ENCODE data around the gene KRTAP4-7.

Gene KRTAP4-7

DNA sequence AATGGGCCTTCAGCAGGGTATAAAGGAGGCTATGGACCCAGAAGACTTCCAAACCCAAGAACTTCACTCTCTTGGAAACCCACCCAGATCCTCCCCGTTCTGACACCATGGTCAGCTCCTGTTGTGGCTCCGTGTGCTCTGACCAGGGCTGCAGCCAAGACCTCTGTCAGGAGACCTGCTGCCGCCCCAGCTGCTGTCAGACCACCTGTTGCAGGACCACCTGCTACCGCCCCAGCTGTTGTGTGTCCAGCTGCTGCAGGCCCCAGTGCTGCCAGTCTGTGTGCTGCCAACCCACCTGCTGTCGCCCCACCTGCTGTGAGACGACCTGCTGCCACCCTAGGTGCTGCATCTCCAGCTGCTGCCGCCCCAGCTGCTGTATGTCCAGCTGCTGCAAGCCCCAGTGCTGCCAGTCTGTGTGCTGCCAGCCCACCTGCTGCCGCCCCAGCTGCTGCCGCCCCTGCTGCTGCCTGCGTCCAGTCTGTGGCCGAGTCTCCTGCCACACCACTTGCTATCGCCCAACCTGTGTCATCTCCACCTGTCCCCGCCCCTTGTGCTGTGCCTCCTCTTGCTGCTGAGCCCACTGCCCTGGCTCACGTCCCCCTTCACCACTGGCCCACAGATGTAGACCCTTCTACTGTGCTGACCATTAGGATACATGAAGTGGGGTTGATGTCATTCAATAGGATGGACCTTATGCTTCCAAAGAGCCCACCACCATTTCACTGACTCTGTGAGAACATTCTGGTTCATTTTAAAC lies at the start of gene KRTAP4-7:
KRTAP4-7 (plus strand) TSS at position 51 of the 757 bp plus-strand sequence; CDS start at position 108, 57 bp downstream.
- TF ChIP-seq, protein P1, sequence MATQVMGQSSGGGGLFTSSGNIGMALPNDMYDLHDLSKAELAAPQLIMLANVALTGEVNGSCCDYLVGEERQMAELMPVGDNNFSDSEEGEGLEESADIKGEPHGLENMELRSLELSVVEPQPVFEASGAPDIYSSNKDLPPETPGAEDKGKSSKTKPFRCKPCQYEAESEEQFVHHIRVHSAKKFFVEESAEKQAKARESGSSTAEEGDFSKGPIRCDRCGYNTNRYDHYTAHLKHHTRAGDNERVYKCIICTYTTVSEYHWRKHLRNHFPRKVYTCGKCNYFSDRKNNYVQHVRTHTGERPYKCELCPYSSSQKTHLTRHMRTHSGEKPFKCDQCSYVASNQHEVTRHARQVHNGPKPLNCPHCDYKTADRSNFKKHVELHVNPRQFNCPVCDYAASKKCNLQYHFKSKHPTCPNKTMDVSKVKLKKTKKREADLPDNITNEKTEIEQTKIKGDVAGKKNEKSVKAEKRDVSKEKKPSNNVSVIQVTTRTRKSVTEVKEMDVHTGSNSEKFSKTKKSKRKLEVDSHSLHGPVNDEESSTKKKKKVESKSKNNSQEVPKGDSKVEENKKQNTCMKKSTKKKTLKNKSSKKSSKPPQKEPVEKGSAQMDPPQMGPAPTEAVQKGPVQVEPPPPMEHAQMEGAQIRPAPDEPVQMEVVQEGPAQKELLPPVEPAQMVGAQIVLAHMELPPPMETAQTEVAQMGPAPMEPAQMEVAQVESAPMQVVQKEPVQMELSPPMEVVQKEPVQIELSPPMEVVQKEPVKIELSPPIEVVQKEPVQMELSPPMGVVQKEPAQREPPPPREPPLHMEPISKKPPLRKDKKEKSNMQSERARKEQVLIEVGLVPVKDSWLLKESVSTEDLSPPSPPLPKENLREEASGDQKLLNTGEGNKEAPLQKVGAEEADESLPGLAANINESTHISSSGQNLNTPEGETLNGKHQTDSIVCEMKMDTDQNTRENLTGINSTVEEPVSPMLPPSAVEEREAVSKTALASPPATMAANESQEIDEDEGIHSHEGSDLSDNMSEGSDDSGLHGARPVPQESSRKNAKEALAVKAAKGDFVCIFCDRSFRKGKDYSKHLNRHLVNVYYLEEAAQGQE (IDR thresholded peaks at IDR 0.05; ENCODE audit: low read depth): 0 out of 2 replicates have a peak, but pooled peaks have one; percentile 36

DNA sequence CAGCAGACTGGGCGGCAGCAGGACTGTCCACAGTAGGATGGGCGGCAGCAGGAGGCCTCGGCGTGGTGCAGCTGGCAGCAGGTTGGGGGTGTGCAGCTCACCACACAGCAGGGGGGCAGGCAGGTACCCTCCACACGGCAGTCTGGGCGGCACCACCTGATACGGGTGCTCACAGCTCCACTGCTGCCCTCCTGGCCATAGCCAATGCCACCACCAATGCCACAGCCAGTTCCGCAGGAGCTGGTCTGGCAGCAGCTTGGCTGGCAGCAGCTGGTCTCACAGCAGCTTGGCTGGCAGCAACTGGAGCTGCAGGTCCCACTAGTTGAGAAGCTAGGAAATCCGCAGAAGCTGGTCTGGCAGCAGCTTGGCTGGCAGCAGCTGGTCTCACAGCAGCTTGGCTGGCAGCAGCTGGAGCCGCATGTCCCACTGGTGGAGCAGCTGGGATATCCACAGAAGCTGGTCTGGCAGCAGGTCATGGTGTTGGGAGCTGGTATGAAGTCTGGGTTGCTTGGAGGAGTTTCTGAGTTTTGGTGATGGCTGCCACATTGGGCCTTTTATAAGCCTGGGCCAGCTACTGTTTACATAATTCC lies 49.5 kb upstream of the KRTAP4-7 start, which contains the start of gene KRTAP1-3:
KRTAP1-3 (minus strand) TSS at position 529 of the 590 bp plus-strand sequence; CDS start at position 476, 53 bp downstream.
- TF ChIP-seq TCF12 (IDR thresholded peaks at IDR 0.05; ENCODE audit: low read depth): 0 out of 2 replicates have a peak, but pooled peaks have one; percentile 26

DNA sequence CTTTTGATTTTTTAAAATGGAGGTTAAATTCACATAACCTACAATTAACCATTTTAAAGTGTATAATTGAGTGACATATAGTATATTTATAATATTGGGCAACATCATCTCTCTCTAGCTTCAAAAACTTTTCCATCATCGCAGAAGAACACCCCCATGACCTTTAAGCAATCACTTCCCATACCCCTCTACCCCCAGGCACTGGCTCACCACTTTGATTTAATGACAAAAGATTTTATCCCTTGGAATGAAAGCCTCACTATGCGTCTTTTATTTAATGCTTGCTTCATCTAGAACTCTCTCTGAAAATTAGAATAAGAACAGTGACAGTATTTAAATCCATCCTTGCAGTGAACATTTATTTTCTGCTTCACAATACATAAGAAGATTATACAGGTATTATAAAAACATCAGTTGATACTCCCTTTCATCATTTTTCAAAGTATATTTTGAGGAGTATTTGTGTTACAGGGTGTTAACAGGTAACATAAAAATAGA lies 46.0 kb upstream of the KRTAP4-7 start:
- no peak for TF ChIP-seq TCF12 (IDR thresholded peaks at IDR 0.05; ENCODE audit: low read depth)
- TF ChIP-seq, protein P1 (IDR thresholded peaks at IDR 0.05; ENCODE audit: low read depth): no peak
- TF ChIP-seq NFIC (IDR thresholded peaks at IDR 0.05): no peak
- TF ChIP-seq, protein P2, sequence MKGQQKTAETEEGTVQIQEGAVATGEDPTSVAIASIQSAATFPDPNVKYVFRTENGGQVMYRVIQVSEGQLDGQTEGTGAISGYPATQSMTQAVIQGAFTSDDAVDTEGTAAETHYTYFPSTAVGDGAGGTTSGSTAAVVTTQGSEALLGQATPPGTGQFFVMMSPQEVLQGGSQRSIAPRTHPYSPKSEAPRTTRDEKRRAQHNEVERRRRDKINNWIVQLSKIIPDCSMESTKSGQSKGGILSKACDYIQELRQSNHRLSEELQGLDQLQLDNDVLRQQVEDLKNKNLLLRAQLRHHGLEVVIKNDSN (IDR thresholded peaks at IDR 0.05): no peak
- TF ChIP-seq FOXM1 (IDR thresholded peaks at IDR 0.05; ENCODE audit: borderline replicate concordance, low read depth): no peak
- no peak for TF ChIP-seq CEBPB (IDR thresholded peaks at IDR 0.05)
- no peak for TF ChIP-seq EP300 (IDR thresholded peaks at IDR 0.05; ENCODE audit: borderline replicate concordance)
- TF ChIP-seq EGR1 (IDR thresholded peaks at IDR 0.05): no peak

DNA sequence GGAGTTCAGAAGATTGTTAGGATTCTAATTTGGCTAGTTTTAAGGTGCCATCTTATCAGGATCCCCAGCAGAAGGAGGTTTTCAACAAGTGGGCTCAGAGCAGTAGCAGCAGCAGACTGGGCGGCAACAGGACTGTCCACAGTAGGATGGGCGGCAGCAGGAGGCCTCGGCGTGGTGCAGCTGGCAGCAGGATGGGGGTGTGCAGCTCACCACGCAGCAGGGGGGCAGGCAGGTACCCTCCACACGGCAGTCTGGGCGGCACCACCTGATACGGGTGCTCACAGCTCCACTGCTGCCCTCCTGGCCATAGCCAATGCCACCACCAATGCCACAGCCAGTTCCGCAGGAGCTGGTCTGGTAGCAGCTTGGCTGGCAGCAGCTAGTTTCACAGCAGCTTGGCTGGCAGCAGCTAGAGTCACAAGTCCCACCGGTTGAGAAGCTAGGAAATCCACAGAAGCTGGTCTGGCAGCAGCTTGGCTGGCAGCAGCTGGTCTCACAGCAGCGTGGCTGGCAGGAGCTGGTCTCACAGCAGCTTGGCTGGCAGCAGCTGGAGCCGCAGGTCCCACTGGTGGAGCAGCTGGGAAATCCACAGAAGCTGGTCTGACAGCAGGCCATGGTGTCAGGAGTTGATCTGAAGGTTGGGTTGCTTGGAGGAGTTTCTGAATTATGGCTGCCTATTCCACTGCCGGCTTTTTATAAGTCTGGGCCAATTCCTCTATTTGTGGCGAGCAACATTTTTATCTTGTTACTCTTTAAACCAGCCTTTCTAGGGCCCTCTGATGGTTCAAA lies 43.0 kb upstream of the KRTAP4-7 start, which contains the start of gene KRTAP1-1:
KRTAP1-1 (minus strand) TSS at position 668 of the 789 bp plus-strand sequence; CDS start at position 615, 53 bp downstream.
- TF ChIP-seq, protein P3, sequence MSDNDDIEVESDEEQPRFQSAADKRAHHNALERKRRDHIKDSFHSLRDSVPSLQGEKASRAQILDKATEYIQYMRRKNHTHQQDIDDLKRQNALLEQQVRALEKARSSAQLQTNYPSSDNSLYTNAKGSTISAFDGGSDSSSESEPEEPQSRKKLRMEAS (IDR thresholded peaks at IDR 0.05): peak; percentile 42; the same call in 1 of the 2 replicates
- TF ChIP-seq EP300 (IDR thresholded peaks at IDR 0.05; ENCODE audit: borderline replicate concordance): 0 out of 2 replicates have a peak, but pooled peaks have one; percentile 9

DNA sequence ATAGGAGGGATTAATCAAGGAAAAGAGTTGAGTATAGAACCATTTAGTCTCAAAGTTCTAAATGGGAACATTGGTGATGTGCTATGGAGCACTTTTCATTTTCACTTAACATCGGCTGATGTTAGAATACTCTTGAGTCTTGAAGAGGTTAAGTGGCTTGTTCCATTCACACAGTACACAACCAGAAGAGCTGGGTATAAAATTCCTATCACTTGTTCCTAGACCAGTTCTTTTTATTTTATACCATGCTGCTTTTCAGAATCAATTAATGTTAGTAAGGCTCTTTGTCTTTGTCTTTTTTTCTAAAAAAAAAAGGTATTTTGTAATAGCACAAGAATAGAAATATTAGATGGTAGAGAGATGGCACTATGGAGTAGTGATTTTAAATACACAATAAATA lies 41.0 kb upstream of the KRTAP4-7 start:
- no peak for TF ChIP-seq TAF1 (IDR thresholded peaks at IDR 0.05; ENCODE audit: low read depth)
- TF ChIP-seq, protein P1 (IDR thresholded peaks at IDR 0.05; ENCODE audit: low read depth): no peak
- no peak for TF ChIP-seq EP300 (IDR thresholded peaks at IDR 0.05; ENCODE audit: borderline replicate concordance)
- no peak for TF ChIP-seq CEBPB (IDR thresholded peaks at IDR 0.05)
- TF ChIP-seq, protein P2 (IDR thresholded peaks at IDR 0.05): no peak
- TF ChIP-seq YY1 (IDR thresholded peaks at IDR 0.05; ENCODE audit: low read depth): no peak
- TF ChIP-seq CREB1 (IDR thresholded peaks at IDR 0.05; ENCODE audit: low read depth): no peak
- TF ChIP-seq RAD21 (IDR thresholded peaks at IDR 0.05; ENCODE audit: low read depth): no peak
- TF ChIP-seq TCF12 (IDR thresholded peaks at IDR 0.05; ENCODE audit: low read depth): no peak
- TF ChIP-seq, protein P3 (IDR thresholded peaks at IDR 0.05): no peak
- TF ChIP-seq EGR1 (IDR thresholded peaks at IDR 0.05): no peak
- no peak for TF ChIP-seq FOXM1 (IDR thresholded peaks at IDR 0.05; ENCODE audit: borderline replicate concordance, low read depth)
- no peak for TF ChIP-seq TEAD4 (IDR thresholded peaks at IDR 0.05)
- no peak for TF ChIP-seq ZBTB7A (IDR thresholded peaks at IDR 0.05; ENCODE audit: low read depth)
- TF ChIP-seq NFIC (IDR thresholded peaks at IDR 0.05): no peak

Data from Ishikawa (cell line).